Measurements from ENCODE around the gene LHX4.

LHX4 gene

DNA sequence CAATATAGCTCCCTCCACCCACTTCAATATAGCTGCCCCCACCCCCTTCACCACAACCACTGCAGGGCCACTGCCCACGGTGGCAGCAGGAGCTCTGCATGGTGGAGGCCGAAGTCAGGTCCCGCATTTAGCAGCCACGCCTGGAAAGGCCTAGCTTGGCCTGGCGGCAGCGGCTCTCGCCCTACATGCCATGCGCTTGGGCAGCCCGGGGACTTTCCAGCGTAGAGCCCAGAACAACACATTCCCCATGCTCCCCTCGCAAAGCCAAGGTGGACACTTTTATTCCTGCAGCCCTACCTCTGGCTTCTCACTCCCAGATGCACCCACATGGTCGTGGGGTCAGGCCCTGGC lies 37.1 kb downstream of the LHX4 start:
- DNase-seq (ENCODE audit: low spot score), result peak; percentile 56
- TF ChIP-seq, protein P1, sequence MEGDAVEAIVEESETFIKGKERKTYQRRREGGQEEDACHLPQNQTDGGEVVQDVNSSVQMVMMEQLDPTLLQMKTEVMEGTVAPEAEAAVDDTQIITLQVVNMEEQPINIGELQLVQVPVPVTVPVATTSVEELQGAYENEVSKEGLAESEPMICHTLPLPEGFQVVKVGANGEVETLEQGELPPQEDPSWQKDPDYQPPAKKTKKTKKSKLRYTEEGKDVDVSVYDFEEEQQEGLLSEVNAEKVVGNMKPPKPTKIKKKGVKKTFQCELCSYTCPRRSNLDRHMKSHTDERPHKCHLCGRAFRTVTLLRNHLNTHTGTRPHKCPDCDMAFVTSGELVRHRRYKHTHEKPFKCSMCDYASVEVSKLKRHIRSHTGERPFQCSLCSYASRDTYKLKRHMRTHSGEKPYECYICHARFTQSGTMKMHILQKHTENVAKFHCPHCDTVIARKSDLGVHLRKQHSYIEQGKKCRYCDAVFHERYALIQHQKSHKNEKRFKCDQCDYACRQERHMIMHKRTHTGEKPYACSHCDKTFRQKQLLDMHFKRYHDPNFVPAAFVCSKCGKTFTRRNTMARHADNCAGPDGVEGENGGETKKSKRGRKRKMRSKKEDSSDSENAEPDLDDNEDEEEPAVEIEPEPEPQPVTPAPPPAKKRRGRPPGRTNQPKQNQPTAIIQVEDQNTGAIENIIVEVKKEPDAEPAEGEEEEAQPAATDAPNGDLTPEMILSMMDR (IDR thresholded peaks at IDR 0.05), result no peak
- no peak overlapping the region for H3K4me3 ChIP-seq
- no peak overlapping the region for H3K27ac ChIP-seq

DNA sequence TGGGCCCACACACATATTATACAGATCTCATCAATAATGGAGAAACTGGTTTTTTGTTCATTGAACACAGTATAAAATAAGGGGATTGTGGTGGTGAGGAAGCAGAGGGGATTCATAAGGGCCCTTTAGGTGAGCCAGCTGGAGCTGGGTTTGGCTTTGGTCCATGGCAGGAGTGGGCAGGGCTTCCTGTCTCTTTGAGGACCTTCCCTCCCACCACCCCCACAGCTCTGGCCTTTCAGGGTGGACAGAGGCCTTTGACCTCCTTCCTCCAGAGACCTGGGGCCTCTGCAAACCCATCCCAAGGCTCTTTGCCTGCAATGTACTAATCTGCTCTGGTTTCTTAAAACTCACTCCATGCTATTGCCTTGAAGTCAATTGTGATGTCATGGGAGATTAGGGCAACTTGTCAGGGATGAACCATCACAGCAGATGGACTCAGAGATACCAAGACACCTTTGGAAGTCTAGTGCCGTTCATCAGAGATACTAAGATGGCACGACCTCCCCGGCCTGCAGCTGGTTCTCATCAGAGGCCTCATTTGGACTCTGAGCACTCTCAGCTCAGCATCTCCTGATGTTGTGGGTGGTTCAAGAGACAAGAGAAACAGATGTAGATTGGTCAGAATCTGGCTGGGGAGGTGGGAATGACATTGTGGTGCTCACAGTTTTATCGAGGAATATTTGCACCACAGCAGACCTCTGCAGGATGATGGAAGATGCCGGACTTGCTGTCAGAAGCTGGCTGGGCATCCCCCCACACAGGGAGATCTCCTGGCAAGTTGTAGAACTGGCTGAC lies 37.9 kb downstream of the LHX4 start:
- TF ChIP-seq, protein P1 (IDR thresholded peaks at IDR 0.05), result no peak
- DNase-seq (ENCODE audit: low spot score), result peak; percentile 53
- Histone ChIP-seq H3K4me3 (no peak overlapping the region), H3K27ac (no peak overlapping the region)

DNA sequence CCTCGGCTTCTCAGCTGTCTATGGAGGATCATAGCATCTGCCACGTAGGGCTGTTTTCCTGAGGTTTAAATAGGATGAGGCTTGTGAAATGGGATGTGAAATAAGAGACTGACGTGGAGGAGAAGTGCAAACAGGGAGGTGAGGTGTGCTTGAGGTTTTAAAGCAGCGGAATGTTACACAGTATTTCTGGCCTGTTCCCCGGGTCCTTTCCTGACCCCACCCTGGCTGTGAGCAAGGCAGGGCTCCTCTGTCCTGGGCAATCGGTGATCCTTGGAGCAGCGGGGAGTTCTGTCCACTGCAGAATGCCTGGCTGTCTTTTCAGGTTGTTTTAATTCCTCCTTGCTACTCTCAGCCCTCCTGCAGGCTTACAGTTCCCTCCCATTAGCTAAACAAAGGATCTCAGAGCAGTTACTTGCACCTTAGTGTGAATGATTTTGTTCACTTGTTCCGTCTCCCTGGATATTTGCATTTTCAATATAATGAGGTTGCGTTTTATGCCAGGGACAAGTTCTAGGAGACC lies 38.6 kb downstream of the LHX4 start:
- no peak overlapping the region for H3K4me3 ChIP-seq
- peak; percentile 54 for DNase-seq (ENCODE audit: low spot score)
- TF ChIP-seq, protein P1 (IDR thresholded peaks at IDR 0.05), result no peak
- H3K27ac ChIP-seq, result no peak overlapping the region

DNA sequence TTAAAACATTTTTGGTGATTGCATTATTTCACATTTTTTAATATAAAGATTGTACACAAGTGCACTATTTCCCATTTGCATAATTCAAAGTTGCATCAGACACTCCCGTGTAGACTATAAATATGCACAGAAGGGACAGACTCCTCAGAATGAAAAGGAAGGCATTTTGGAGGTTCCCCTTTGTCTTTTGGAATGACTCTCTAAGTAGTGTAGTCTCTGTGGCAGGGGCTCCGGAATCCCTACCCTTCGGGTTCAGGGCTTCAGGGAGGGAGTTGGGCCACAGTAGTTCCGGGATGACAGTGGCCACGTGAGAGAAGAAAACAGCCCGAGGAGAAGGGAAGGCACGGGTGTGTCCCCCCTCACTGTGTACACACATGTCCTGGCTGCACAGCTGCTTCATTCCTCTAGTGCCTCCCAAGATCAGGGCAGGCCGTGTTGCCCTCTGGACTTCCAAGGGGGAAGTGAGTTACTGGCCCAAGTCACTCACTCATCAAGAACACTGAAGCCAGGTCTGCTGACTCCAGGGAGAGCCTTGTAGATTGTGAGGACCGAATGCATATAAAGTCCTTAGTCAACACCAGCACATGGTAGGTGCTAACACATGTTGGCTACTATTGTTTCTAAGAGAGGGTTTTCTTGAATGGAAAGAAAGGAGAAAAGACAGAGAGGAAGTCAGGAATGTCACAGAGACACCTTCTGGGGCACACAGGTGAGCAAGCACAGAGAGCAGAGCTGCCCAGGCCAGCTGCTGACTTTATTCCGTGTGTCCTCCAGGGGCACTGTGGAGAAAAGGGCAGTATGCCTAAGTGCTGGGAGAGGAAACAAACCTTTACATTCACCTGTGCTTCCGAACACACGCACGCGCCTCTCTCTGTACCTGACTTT lies 39.8 kb downstream of the LHX4 start:
- TF ChIP-seq, protein P1 (IDR thresholded peaks at IDR 0.05), result no peak
- peak overlapping the region in 1 of 2 donors; percentile 38 for H3K27ac ChIP-seq
- DNase-seq (ENCODE audit: low spot score), result peak; percentile 62
- H3K4me3 ChIP-seq, result no peak overlapping the region

DNA sequence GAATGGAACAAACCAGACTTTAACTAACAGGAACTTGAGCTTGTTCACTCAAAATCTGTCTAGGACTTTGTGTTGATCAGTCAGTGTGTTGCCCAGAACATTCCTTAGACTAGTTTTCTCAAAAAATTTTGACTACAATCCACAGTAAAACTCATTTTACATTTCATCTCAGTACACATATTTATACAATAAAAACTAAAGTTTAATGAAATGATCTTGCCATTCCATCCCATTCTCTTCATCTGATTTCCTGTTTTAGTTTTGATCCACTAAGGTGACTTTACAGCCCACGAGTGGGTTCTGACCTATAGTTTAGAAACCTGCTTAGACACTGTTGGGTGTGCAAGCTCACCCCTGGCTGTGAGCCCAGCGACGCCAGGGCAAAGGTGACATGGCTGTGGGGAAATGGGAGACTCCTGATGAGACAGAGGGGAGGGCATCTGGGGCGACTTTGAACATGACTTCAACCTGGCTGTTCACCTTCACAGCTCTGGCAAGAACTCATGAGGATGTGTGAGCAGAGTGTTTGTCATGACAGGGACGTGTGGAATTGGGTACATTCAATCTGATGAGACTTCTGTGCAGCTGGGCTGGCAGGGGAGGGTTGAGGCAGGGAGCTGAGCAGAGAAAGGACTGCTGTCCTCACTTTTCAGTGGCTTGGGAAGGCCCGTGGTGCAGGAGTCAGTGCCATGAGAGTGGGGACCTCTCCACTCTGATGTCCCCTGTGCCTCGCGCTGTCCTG lies 40.6 kb downstream of the LHX4 start:
- DNase-seq (ENCODE audit: low spot score), result peak; percentile 28
- TF ChIP-seq, protein P1 (IDR thresholded peaks at IDR 0.05), result no peak
- Histone ChIP-seq H3K4me3 (no peak overlapping the region), H3K27ac (no peak overlapping the region)

DNA sequence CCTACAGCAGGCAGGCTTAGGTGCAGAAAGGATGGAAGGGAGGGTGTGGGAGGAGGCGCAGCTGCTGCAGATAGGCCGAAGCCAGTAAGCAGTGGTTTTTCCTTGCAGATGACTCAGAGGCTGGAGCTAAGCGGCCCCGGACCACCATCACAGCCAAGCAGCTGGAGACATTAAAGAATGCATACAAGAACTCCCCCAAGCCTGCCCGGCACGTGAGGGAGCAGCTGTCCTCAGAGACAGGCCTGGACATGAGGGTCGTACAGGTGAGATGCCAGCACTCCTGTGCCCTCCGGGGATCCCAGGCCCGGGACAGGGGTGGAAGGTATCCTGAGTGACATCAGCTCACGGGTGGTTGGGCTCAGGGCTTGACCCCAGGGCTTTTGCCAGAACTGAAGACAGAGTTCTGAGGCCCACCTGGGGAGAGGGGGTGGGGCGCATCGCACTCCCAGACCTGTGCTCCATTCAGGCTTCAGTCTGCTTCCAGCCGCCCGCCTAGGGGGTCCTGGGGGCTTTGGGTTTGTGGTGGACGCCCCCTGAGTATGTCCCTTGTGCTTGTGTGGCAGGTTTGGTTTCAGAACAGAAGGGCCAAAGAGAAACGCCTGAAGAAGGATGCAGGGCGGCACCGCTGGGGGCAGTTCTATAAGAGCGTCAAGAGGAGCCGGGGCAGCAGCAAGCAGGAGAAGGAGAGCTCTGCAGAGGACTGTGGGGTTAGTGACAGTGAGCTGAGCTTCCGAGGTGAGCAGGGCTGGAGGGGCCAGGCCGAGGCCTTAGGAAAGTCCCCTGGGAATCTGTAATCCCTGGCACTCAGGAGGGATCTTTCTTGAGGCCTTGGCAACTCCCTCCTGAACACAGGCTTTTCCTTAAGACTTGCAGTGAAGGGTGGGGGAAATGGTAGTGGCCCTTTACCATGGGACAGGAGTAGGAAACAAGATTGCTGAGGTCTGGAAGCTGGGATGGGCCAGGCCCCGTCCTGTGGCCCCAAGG lies 41.5 kb downstream of the LHX4 start:
- no peak overlapping the region for H3K4me3 ChIP-seq
- TF ChIP-seq, protein P1 (IDR thresholded peaks at IDR 0.05), result no peak
- peak; percentile 68 for DNase-seq (ENCODE audit: low spot score)
- H3K27ac ChIP-seq, result no peak overlapping the region

Measured in coronary artery (tissue), 2 donors.